ENCODE measurements around the gene TP63.

DNA sequence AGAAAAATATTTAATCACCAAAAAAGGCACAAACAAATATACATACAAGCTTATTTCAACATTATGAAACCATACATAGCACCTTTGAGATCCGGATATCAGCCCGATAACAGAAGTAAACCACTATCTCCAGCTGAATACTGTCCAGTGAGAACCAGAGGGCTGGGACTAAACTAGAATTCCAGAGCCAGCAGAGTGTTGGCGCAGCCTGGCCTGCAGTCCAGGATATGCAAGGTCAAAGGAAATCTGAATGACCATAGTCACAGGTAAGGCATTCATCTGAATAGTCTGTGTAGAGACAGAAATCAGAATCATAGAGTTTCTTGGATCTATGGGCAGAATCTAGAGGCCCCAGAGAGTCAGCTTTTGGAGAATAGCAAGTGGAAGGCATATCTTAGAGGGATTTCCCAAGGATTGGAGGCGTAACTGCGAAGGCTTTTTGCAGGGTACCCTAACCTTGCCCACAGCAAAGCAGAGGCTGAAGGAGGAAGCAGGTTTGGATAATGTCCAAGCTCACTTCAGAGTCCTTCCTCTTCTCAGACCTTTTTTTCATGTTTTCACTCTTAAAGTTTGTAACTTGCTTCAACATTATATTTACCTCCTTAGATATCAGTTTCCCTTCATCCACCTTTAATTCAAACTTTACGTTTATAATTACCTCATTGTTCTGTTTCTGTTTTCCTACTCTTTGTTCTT is 32.5 kb upstream of the TP63 start:
- no peak for TF ChIP-seq POLR2A (IDR thresholded peaks at IDR 0.05)
- TF ChIP-seq, protein P1, sequence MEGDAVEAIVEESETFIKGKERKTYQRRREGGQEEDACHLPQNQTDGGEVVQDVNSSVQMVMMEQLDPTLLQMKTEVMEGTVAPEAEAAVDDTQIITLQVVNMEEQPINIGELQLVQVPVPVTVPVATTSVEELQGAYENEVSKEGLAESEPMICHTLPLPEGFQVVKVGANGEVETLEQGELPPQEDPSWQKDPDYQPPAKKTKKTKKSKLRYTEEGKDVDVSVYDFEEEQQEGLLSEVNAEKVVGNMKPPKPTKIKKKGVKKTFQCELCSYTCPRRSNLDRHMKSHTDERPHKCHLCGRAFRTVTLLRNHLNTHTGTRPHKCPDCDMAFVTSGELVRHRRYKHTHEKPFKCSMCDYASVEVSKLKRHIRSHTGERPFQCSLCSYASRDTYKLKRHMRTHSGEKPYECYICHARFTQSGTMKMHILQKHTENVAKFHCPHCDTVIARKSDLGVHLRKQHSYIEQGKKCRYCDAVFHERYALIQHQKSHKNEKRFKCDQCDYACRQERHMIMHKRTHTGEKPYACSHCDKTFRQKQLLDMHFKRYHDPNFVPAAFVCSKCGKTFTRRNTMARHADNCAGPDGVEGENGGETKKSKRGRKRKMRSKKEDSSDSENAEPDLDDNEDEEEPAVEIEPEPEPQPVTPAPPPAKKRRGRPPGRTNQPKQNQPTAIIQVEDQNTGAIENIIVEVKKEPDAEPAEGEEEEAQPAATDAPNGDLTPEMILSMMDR (IDR thresholded peaks at IDR 0.05), result no peak

Measured in Peyer's patch (tissue), 4 donors.